ENCODE data around the gene UBP1. TPM values are rescaled to one million over a fixed set of nuclear protein-coding genes. Genes with fewer than 3 reads are reported as not detected.

Gene UBP1
- polyA plus RNA-seq, 1 donor (not counting 4 experiments of a cell fraction or from before 2014, with no cell fraction given): 82.4 TPM

DNA sequence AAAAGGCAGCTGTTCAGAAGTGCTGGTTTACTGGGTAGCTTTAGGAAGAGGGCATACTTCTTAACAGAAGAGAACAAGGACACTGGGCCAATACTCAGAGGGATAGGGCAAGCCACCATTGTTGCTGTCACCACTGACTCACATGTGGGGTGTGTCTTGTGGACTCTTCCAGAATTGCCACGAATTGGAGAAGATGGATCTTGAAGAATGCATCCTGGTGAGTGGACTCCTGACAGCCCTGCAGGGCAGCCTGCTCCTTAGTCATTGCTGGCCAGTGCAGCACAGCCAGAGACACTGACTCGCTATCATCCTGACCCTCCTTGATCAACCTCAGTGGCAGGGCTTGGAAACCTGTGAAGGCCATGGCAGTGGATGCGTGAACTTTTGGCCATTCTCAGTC lies 62.3 kb downstream of the UBP1 start:
- no peak overlapping the region for H3K4me2 ChIP-seq (ENCODE audit: control insufficient read depth, extremely low read depth, insufficient read depth, low read depth, low read length)
- TF ChIP-seq EZH2 (IDR thresholded peaks at IDR 0.05; ENCODE audit: low read length): no peak
- no peak for TF ChIP-seq CTCF (optimal IDR thresholded peaks at IDR 0.05 in 1 of 3, IDR thresholded peaks at IDR 0.05 in 1 of 3, conservative IDR thresholded peaks at IDR 0.05 in 1 of 3; ENCODE audit: extremely low read depth in 1 of 3, insufficient read depth in 2 of 3, low read length in 3 of 3)
- dilution Hi-C loops (cut with MboI; ENCODE audit: extremely low pct_ligation_motif_present, low sequenced_read_pairs): no loop called here
- H4K20me1 ChIP-seq (ENCODE audit: control insufficient read depth, extremely low read depth, insufficient read depth, low read length): no peaks in the 10 kb centered on the region
- H3K27me3 ChIP-seq (ENCODE audit: control insufficient read depth, extremely low read depth, insufficient read depth, low read length): no peaks in the 10 kb centered on the region
- H3K9ac ChIP-seq (ENCODE audit: control insufficient read depth, extremely low read depth, insufficient read depth, low read length): no peak overlapping the region
- H3K36me3 ChIP-seq (ENCODE audit: control insufficient read depth in 2 of 2, extremely low read depth in 1 of 2, insufficient read depth in 2 of 2, low read length in 2 of 2): peaks cover 18 to 33% of the 10 kb centered on the region in 2 experiments
- H3K4me1 ChIP-seq (ENCODE audit: control insufficient read depth, extremely low read depth, insufficient read depth, low read length): peaks cover 2% of the 10 kb centered on the region
- H3K9me1 ChIP-seq (ENCODE audit: control insufficient read depth, extremely low read depth, insufficient read depth, low read length): no peaks in the 10 kb centered on the region
- no peak overlapping the region for H3K4me3 ChIP-seq (ENCODE audit: control insufficient read depth in 2 of 3, extremely low read depth in 1 of 3, insufficient read depth in 2 of 3, low read depth in 1 of 3, low read length in 3 of 3)
- H2AFZ ChIP-seq (ENCODE audit: control insufficient read depth, low read length): no peak overlapping the region
- H3K9me3 ChIP-seq (ENCODE audit: control insufficient read depth, low read depth, low read length): no peaks in the 10 kb centered on the region
- FAIRE-seq: no peak
- no peak for DNase-seq (ENCODE audit: low read depth, low spot score)
- H3K79me2 ChIP-seq (ENCODE audit: control insufficient read depth, insufficient read depth, low read length): no peaks in the 10 kb centered on the region
- no peak overlapping the region for H3K27ac ChIP-seq (ENCODE audit: control insufficient read depth, insufficient read depth, low read length)

DNA sequence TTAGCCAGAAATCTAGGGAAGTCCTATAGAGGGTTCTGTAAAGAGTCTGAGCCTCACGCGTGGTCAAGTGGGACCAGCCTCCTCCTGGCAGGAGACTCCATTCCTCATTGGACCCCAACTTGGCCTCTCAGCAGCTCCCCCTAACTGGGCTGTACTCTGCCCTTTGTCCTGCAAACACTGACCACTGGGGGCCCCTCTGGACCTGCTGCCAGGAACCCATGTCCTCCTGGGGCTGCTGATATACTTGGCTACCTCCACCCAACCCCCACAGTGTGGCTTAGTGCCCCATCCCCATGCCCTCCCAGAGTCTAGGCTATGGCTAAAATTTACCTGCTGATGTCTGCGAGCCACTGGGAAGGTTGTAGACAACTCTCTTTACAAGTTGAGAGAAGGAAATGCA lies 62.7 kb downstream of the UBP1 start:
- Histone ChIP-seq H3K27ac (ENCODE audit: control insufficient read depth, insufficient read depth, low read length) (no peak overlapping the region), H3K36me3 (ENCODE audit: control insufficient read depth in 2 of 2, extremely low read depth in 1 of 2, insufficient read depth in 2 of 2, low read length in 2 of 2) (peaks cover 18 to 32% of the 10 kb centered on the region in 2 experiments), H3K79me2 (ENCODE audit: control insufficient read depth, insufficient read depth, low read length) (no peaks in the 10 kb centered on the region), H3K4me1 (ENCODE audit: control insufficient read depth, extremely low read depth, insufficient read depth, low read length) (peaks cover 6% of the 10 kb centered on the region), H3K4me2 (ENCODE audit: control insufficient read depth, extremely low read depth, insufficient read depth, low read depth, low read length) (no peak overlapping the region), H3K9me1 (ENCODE audit: control insufficient read depth, extremely low read depth, insufficient read depth, low read length) (no peaks in the 10 kb centered on the region), H3K27me3 (ENCODE audit: control insufficient read depth, extremely low read depth, insufficient read depth, low read length) (no peaks in the 10 kb centered on the region), H3K4me3 (ENCODE audit: control insufficient read depth in 2 of 3, extremely low read depth in 1 of 3, insufficient read depth in 2 of 3, low read depth in 1 of 3, low read length in 3 of 3) (no peak overlapping the region), H3K9me3 (ENCODE audit: control insufficient read depth, low read depth, low read length) (no peaks in the 10 kb centered on the region), H2AFZ (ENCODE audit: control insufficient read depth, low read length) (no peak overlapping the region), H4K20me1 (ENCODE audit: control insufficient read depth, extremely low read depth, insufficient read depth, low read length) (no peaks in the 10 kb centered on the region), H3K9ac (ENCODE audit: control insufficient read depth, extremely low read depth, insufficient read depth, low read length) (no peak overlapping the region)
- TF ChIP-seq EZH2 (IDR thresholded peaks at IDR 0.05; ENCODE audit: low read length): no peak
- TF ChIP-seq CTCF (optimal IDR thresholded peaks at IDR 0.05 in 1 of 3, IDR thresholded peaks at IDR 0.05 in 1 of 3, conservative IDR thresholded peaks at IDR 0.05 in 1 of 3; ENCODE audit: extremely low read depth in 1 of 3, insufficient read depth in 2 of 3, low read length in 3 of 3): no peak
- no peak for DNase-seq (ENCODE audit: low read depth, low spot score)
- dilution Hi-C loops (cut with MboI; ENCODE audit: extremely low pct_ligation_motif_present, low sequenced_read_pairs): no loop called here
- no peak for FAIRE-seq
